ENCODE results near the gene ACHE.
"Not testable (repeated sequence)": the region's sequence is repeated elsewhere in the genome, so short reads cannot be mapped to it uniquely, and the experiment has no call there.

DNA sequence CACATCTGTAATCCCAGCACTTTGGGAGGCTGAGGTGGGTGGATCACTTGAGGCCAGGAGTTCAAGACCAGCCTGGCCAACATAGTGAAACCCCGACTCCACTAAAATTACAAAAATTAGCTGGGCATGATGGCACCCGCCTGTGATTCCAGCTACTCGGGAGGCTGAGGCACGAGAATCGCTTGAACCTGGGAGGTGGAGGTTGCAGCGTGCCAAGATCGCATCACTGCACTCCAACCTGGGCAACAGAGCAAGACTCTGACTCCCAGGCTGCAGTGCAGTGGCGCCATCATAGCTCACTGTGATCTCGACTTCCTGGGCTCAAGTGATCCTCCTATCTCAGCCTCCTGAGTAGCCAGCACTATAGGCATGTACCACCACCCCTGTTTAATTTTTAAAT, 40.8 kb downstream of the ACHE start:
- TF ChIP-seq POLR2A, POLR2AphosphoS5 (IDR thresholded peaks at IDR 0.05): not testable (repeated sequence)
- TF ChIP-seq, protein P1, sequence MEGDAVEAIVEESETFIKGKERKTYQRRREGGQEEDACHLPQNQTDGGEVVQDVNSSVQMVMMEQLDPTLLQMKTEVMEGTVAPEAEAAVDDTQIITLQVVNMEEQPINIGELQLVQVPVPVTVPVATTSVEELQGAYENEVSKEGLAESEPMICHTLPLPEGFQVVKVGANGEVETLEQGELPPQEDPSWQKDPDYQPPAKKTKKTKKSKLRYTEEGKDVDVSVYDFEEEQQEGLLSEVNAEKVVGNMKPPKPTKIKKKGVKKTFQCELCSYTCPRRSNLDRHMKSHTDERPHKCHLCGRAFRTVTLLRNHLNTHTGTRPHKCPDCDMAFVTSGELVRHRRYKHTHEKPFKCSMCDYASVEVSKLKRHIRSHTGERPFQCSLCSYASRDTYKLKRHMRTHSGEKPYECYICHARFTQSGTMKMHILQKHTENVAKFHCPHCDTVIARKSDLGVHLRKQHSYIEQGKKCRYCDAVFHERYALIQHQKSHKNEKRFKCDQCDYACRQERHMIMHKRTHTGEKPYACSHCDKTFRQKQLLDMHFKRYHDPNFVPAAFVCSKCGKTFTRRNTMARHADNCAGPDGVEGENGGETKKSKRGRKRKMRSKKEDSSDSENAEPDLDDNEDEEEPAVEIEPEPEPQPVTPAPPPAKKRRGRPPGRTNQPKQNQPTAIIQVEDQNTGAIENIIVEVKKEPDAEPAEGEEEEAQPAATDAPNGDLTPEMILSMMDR (IDR thresholded peaks at IDR 0.05), result not testable (repeated sequence)

Measured in sigmoid colon (tissue), 4 donors.